GM23338 (cell line): Measurements from ENCODE around the gene SMPDL3B. TPM values are rescaled to one million over a fixed set of nuclear protein-coding genes. Genes with fewer than 3 reads are reported as not detected.

Experiments used
- ATAC-seq: fragments of 200-7000 bp; cut with Tn5 transposase; 3 replicates; pipeline ENCODE4 v1.9.1; 2020
- DNase-seq: peaks from one replicate; pipeline ENCODE4 v3.0.0-alpha.2; 2015; ENCODE audit warnings: low spot score
- H2AFZ ChIP-seq: fragments of 200-600 bp; sonication (generic); 2 replicates; pipeline ENCODE4 v1.8.0; 2016; ENCODE audit warnings: antibody characterized with exemption, mild to moderate bottlenecking, moderate library complexity
- H3F3A ChIP-seq: fragments of 200-600 bp; sonication (generic); replicated peaks from 2 replicates; pipeline ENCODE4 v1.8.0; 2017; ENCODE audit warnings: antibody characterized with exemption, mixed run types, low read depth
- H3K27ac ChIP-seq: fragments of 200-600 bp; sonication (generic); 2 replicates; pipeline ENCODE4 v1.6.1; 2016; ENCODE audit warnings: low read depth
- H3K27me3 ChIP-seq: fragments of 200-600 bp; sonication (generic); 2 replicates; pipeline ENCODE4 v1.8.0; 2016; ENCODE audit warnings: mild to moderate bottlenecking, mixed run types, moderate library complexity; ENCODE audit not compliant: insufficient read depth
- H3K36me3 ChIP-seq: fragments of 200-600 bp; sonication (generic); 2 replicates; pipeline ENCODE4 v1.8.0; 2016; ENCODE audit warnings: mild to moderate bottlenecking; ENCODE audit not compliant: insufficient read depth
- H3K4me1 ChIP-seq: fragments of 200-600 bp; sonication (generic); 2 replicates; pipeline ENCODE4 v1.8.0; 2016; ENCODE audit warnings: mild to moderate bottlenecking, moderate library complexity; ENCODE audit not compliant: insufficient read depth
- H3K4me2 ChIP-seq: fragments of 200-600 bp; sonication (generic); 2 replicates; pipeline ENCODE4 v1.7.1; 2017; ENCODE audit warnings: mixed run types
- H3K4me3 ChIP-seq: fragments of 200-600 bp; sonication (generic); 2 replicates; pipeline ENCODE4 v1.6.1; 2016; ENCODE audit warnings: mixed run types
- H3K79me2 ChIP-seq: fragments of 200-600 bp; sonication (generic); replicated peaks from 2 replicates; pipeline ENCODE4 v1.8.0; 2017; ENCODE audit warnings: mild to moderate bottlenecking; ENCODE audit not compliant: insufficient read depth
- H3K9me2 ChIP-seq: fragments of 200-600 bp; sonication (generic); 2 replicates; pipeline ENCODE4 v1.8.0; 2017; ENCODE audit not compliant: insufficient read depth
- H4K20me1 ChIP-seq: fragments of 200-600 bp; sonication (generic); replicated peaks from 2 replicates; pipeline ENCODE4 v1.8.0; 2017; ENCODE audit warnings: mild to moderate bottlenecking; ENCODE audit not compliant: insufficient read depth
- H3K27ac Mint-ChIP-seq: 2 replicates; pipeline ENCODE4 v1.8.0; 2020; ENCODE audit warnings: inconsistent platforms, mild to moderate bottlenecking, moderate library complexity, mixed read lengths
- H3K27me3 Mint-ChIP-seq: 3 replicates; pipeline ENCODE4 v1.8.0; 2022; ENCODE audit warnings: low read depth, mild to moderate bottlenecking, moderate library complexity, mixed read lengths, inconsistent platforms; ENCODE audit not compliant: insufficient read depth, poor library complexity
- H3K36me3 Mint-ChIP-seq: 3 replicates; pipeline ENCODE4 v1.8.0; 2021; ENCODE audit warnings: low read depth, mild to moderate bottlenecking, inconsistent platforms, moderate library complexity, mixed read lengths
- H3K4me1 Mint-ChIP-seq: 3 replicates; pipeline ENCODE4 v1.8.0; 2020; ENCODE audit warnings: mild to moderate bottlenecking, inconsistent platforms, mixed read lengths
- H3K4me3 Mint-ChIP-seq: 3 replicates; pipeline ENCODE4 v1.8.0; 2021; ENCODE audit warnings: moderate library complexity, mild to moderate bottlenecking, inconsistent platforms, mixed read lengths
- H3K9me3 Mint-ChIP-seq: 3 replicates; pipeline ENCODE4 v1.8.0; 2020; ENCODE audit warnings: moderate library complexity, mild to moderate bottlenecking, inconsistent platforms, mixed read lengths
- CREB1 ChIP-seq: fragments of 250-450 bp; sonication (Bioruptor Pico); IDR thresholded peaks from 2 replicates; pipeline ENCODE4 v1.5.0; 2020; ENCODE audit warnings: low read depth, mild to moderate bottlenecking, moderate library complexity
- ETS1 ChIP-seq: IDR thresholded peaks from 2 replicates; pipeline ENCODE4 v1.6.1; 2016; ENCODE audit warnings: antibody characterized with exemption
- EZH2 ChIP-seq: fragments of 200-600 bp; sonication (generic); IDR thresholded peaks from one replicate; pipeline ENCODE4 v1.8.0; 2017; ENCODE audit warnings: antibody characterized with exemption, mild to moderate bottlenecking, low read depth; ENCODE audit not compliant: unreplicated experiment
- EZH2phosphoT487 ChIP-seq: fragments of 200-600 bp; sonication (generic); IDR thresholded peaks from one replicate; pipeline ENCODE4 v1.8.1; 2018; ENCODE audit warnings: antibody characterized with exemption; ENCODE audit not compliant: unreplicated experiment
- JUNB ChIP-seq: IDR thresholded peaks from one replicate; pipeline ENCODE4 v1.6.1; 2016; ENCODE audit warnings: antibody characterized with exemption; ENCODE audit not compliant: unreplicated experiment
- NANOG ChIP-seq: IDR thresholded peaks from 2 replicates; pipeline ENCODE4 v1.6.1; 2016; ENCODE audit warnings: antibody characterized with exemption, borderline replicate concordance
- POLR2AphosphoS5 ChIP-seq: IDR thresholded peaks from 2 replicates; pipeline ENCODE4 v1.6.1; 2016; ENCODE audit warnings: antibody characterized with exemption, low read depth
- REST ChIP-seq: IDR thresholded peaks from one replicate; pipeline ENCODE4 v1.6.1; 2018; ENCODE audit warnings: antibody characterized with exemption; ENCODE audit not compliant: unreplicated experiment
- STAT1 ChIP-seq: IDR thresholded peaks from one replicate; pipeline ENCODE4 v1.6.1; 2016; ENCODE audit warnings: antibody characterized with exemption; ENCODE audit not compliant: unreplicated experiment
- ZNF114 ChIP-seq: fragments of 250-450 bp; sonication (Bioruptor Pico); IDR thresholded peaks from 2 replicates; pipeline ENCODE4 v1.5.0; 2020; ENCODE audit warnings: mild to moderate bottlenecking, moderate library complexity
- ZNF331 ChIP-seq: fragments of 250-450 bp; sonication (Bioruptor Pico); IDR thresholded peaks from 2 replicates; pipeline ENCODE4 v1.5.0; 2020; ENCODE audit warnings: low read depth, mild to moderate bottlenecking, moderate library complexity
- polyA plus RNA-seq: library from polyadenylated mRNA; unstranded; fragments of >200 nt; fragmentation: Nextera tagmentation; extraction: Ambion mirVana; gene quantifications from 2 replicates; pipeline ENCODE4 v1.2.1, GENCODE V29; 2016
- total RNA-seq: library from RNA; depleted of rRNA; stranded (reverse); fragments of >200 nt; shearing (Covaris generic); gene quantifications from 2 replicates; pipeline ENCODE4 v1.2.3, GENCODE V29; 2014

Gene SMPDL3B
- total and polyA plus RNA-seq, 2 experiments from 2014 or later: 39.5 to 83.1 TPM

- TF ChIP-seq REST: no peak
- no peak for TF ChIP-seq JUNB
Observed at GRCh38 chr1:27960762-27961645, 26.2 kb downstream of the SMPDL3B start (continued).

GRCh38 chr1:27961646-27962221 lies 26.9 kb downstream of the SMPDL3B start:
- Histone ChIP-seq H3K27me3 (no peaks in the 10 kb centered on the region), H3K4me3 (no peak overlapping the region; the same call in 1 of the 2 replicates), H3K4me1 (peaks cover 17% of the 10 kb centered on the region; the same call in 1 of the 2 replicates), H3F3A (peaks cover 13% of the 10 kb centered on the region), H3K36me3 (no peaks in the 10 kb centered on the region), H3K9me2 (no peaks in the 10 kb centered on the region), H2AFZ (no peak overlapping the region), H3K4me2 (peak overlapping the region; percentile 84; the same call in 1 of the 2 replicates), H4K20me1 (no peaks in the 10 kb centered on the region), H3K27ac (no peak overlapping the region), H3K79me2 (peaks cover 6% of the 10 kb centered on the region; the same call in 1 of the 2 replicates)
- peaks cover 26% of the 10 kb centered on the region for H3K36me3 Mint-ChIP-seq
- TF ChIP-seq NANOG: no peak
- TF ChIP-seq ZNF331: no peak
- H3K27me3 Mint-ChIP-seq: peaks cover 12% of the 10 kb centered on the region
- H3K27ac Mint-ChIP-seq: no peak overlapping the region
- H3K9me3 Mint-ChIP-seq: no peaks in the 10 kb centered on the region
- DNase-seq: peak; percentile 37
- peak overlapping the region; percentile 80; the same call in 2 of the 3 replicates for H3K4me3 Mint-ChIP-seq
- ATAC-seq: peak; percentile 4
- peaks cover 15% of the 10 kb centered on the region for H3K4me1 Mint-ChIP-seq

- H2AFZ ChIP-seq: no peak overlapping the region
- peaks cover 6% of the 10 kb centered on the region; the same call in 1 of the 2 replicates for H3K79me2 ChIP-seq
- peaks cover 13% of the 10 kb centered on the region for H3F3A ChIP-seq
- peaks cover 17% of the 10 kb centered on the region; the same call in 1 of the 2 replicates for H3K4me1 ChIP-seq
- Mint-ChIP-seq H3K27me3 (peaks cover 16% of the 10 kb centered on the region), H3K4me1 (peaks cover 15% of the 10 kb centered on the region), H3K36me3 (peaks cover 15% of the 10 kb centered on the region), H3K27ac (no peak overlapping the region), H3K4me3 (no peak overlapping the region), H3K9me3 (no peaks in the 10 kb centered on the region)
- H3K9me2 ChIP-seq: no peaks in the 10 kb centered on the region
- no peak for ATAC-seq
- no peaks in the 10 kb centered on the region for H3K27me3 ChIP-seq
- DNase-seq: no peak
- H3K4me2 ChIP-seq: no peak overlapping the region
- no peaks in the 10 kb centered on the region for H3K36me3 ChIP-seq
- H4K20me1 ChIP-seq: no peaks in the 10 kb centered on the region
- no peak overlapping the region for H3K4me3 ChIP-seq
- H3K27ac ChIP-seq: no peak overlapping the region
- TF ChIP-seq JUNB (no peak), STAT1 (no peak), ETS1 (no peak), REST (no peak), ZNF114 (CRISPR knock-in tag) (no peak), EZH2 (no peak), CREB1 (no peak), ZNF331 (no peak), EZH2phosphoT487 (no peak), NANOG (no peak), POLR2AphosphoS5 (no peak)
Observed at GRCh38 chr1:27963393-27963792, 28.6 kb downstream of the SMPDL3B start.
